ENCODE results near the gene ARNT2.

The ARNT2 gene

DNA sequence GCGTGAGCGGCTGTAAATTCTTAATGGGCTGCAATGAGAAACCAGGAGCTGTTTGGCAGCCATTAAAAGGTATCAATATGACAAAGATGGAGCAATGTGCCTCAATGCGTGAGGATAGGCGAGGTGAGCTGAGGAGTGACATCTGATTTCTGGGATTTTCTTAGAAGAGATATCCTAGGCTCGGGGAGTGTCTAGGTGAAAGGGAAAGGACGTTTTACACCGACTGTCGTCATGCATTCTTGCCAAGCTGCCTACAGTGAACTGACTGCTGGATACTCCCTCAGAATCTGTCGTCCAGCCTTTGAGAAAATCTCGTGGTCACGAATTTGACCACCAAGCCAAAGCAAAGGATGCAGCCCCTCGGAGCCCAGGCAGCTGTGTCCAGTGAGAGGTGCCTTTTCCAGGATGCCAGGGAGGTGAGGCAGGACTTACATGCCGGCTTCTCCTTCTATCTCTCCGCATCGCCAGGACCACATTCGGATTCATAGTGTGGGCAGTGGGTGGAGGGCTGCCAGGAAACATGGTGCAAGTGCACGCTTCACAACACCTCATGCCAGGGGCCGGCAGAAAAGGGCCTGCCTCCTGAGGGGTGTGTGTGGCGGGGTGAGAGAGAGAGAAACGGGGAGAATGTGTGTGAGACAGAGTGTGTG, 210.7 kb downstream of the ARNT2 start:
- Mint-ChIP-seq H3K27ac (no peak overlapping the region), H3K4me1 (ENCODE audit: low read depth in 2 of 2) (no peaks in the 10 kb centered on the region), H3K4me3 (no peak overlapping the region), H3K27me3 (peaks cover 51 to 58% of the 10 kb centered on the region in 2 donors), H3K36me3 (ENCODE audit: insufficient read depth) (no peaks in the 10 kb centered on the region), H3K9me3 (no peaks in the 10 kb centered on the region)
- DNase-seq: no peak
- no peak for ATAC-seq (replicated peaks)

DNA sequence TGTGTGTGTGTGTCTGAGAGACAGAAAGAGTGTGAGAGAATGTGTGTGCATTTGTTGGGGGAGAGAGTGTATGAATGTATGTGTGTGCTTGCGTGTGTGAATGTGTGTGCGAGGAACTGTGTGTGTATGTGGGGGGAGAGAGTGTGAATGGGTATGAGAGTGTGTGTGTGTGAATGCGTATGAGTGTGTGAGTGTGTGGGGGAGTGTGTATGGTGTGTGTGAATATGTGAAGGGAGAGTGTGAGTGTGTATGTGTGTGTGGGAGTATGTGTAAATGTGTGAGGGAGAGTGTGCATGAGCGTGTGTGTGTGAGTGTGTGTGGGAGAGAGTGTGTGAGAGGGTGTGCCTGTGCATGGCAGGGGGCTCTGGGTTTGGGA, 211.2 kb downstream of the ARNT2 start:
- H3K27ac Mint-ChIP-seq: no peak overlapping the region
- no peaks in the 10 kb centered on the region for H3K4me1 Mint-ChIP-seq (ENCODE audit: low read depth in 2 of 2)
- no peak for ATAC-seq (replicated peaks)
- H3K27me3 Mint-ChIP-seq: peaks cover 53 to 58% of the 10 kb centered on the region in 2 donors
- no peaks in the 10 kb centered on the region for H3K9me3 Mint-ChIP-seq
- DNase-seq: no peak
- no peaks in the 10 kb centered on the region for H3K36me3 Mint-ChIP-seq (ENCODE audit: insufficient read depth)
- no peak overlapping the region for H3K4me3 Mint-ChIP-seq

DNA sequence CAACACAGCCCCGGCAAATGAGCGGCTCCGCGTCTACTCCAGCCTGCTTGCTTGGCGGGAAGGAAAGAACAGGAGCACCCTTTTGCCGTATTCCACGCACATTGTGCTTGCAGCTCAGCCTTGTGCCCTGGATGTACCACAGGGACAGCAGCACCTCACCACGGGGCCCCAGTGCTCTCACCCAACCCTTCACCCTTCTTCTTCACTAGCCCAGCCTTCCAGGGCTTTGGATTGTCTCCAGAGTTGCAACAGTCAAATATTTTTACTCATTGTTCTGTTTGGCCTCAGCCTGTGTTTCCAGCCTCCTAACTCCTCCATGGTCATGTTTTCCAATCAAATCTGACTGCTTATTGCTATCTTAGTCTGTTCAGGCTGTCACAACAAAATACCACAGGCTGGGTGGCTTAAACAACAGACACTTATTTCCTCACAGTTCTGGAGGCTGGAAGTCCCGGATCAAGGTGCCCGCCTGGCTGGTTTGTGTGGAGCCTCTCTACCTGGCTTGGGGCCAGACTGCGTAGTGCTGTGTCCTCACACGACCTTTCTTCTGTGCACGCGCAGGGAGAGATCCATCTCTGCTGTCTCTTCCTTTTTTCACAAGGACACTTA, 211.7 kb downstream of the ARNT2 start:
- H3K4me1 Mint-ChIP-seq (ENCODE audit: low read depth in 2 of 2): no peaks in the 10 kb centered on the region
- no peak for DNase-seq

DNA sequence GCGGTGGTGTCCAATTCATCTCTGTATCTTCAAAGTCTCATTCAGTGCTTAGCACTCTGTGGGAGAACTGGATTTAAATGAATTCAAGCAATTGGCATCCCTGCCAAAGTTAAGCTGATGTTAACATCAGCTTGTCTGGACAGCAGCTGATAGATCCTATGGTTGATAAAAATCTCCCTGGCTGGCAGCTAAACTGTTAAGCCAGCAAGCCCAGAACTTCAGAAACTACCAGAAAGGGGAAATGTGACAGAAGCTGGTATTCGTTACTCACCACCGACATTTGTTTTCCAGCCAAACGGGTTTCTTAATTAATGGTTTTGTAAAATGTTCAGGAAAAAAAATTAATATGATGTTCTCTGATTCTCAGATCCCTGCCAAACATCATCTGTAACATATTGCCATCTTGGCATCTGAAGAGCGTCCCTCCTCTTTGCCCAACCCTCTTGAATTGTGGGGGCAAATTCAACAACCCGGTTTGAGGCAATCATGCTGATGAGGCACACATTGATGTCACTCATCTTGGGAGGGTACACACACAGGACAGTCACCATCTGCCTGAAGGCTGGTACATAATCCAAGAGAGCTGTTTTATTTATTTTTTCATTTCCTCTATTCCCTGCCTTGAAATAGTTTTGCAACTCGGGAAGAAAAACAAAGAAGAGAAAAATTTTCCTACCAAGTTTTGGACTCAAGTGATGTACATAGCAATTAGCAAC, 214.7 kb downstream of the ARNT2 start:
- DNase-seq: no peak
- peaks cover 0 to 2% of the 10 kb centered on the region in 2 donors for H3K9me3 Mint-ChIP-seq
- peaks cover 64 to 69% of the 10 kb centered on the region in 2 donors for H3K27me3 Mint-ChIP-seq
- ATAC-seq (replicated peaks): no peak
- no peak overlapping the region for H3K4me3 Mint-ChIP-seq
- H3K4me1 Mint-ChIP-seq (ENCODE audit: low read depth in 2 of 2): no peaks in the 10 kb centered on the region
- no peaks in the 10 kb centered on the region for H3K36me3 Mint-ChIP-seq (ENCODE audit: insufficient read depth)
- H3K27ac Mint-ChIP-seq: no peak overlapping the region

More for the DNA sequence above, 211.7 kb downstream of the ARNT2 start:
- Mint-ChIP-seq H3K4me3 (no peak overlapping the region), H3K36me3 (ENCODE audit: insufficient read depth) (no peaks in the 10 kb centered on the region), H3K27ac (no peak overlapping the region), H3K27me3 (peaks cover 58% of the 10 kb centered on the region in 2 donors), H3K9me3 (no peaks in the 10 kb centered on the region)
- no peak for ATAC-seq (replicated peaks)

DNA sequence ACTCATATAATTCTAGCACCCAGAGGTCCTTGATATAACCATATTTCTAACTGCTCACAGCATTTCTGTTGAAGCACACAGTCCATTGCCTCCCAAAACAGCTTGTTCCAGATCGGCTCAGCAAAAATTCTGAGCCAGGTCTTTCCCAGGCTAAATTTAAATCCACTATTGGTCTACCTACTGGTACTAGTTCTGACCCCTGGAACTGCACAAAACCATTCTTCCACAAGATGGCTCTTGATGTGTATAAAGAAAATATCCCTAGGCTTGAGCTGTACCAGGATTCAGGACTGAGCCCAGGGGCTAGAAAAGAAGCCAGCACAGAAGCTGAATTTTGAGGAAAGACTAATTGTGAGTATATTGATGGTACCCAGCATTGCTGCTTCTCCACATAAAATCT, 215.5 kb downstream of the ARNT2 start:
- H3K9me3 Mint-ChIP-seq: peaks cover 0 to 2% of the 10 kb centered on the region in 2 donors
- no peak for DNase-seq

DNA sequence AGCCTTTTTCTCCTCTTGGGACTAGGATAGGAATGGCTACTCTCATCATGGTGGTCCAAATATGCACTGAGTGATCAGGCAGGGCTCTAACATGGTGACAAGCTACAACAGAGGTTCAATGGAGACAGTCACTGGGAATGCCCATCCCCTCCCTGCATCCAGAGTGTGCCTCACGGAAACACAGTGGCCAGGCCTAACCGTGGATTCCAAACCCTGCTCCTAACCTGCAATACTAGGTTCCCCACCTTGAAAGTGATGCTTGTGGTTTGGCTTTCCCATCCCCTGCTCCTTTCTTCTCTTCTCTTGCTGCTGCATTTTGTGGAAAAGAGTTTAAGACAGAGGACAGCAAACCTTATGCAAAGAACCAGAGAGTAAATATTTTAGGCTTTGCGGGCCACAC, 216.0 kb downstream of the ARNT2 start:
- H3K36me3 Mint-ChIP-seq (ENCODE audit: insufficient read depth): no peaks in the 10 kb centered on the region
- H3K4me1 Mint-ChIP-seq (ENCODE audit: low read depth in 2 of 2): no peaks in the 10 kb centered on the region
- no peak overlapping the region for H3K27ac Mint-ChIP-seq
- peaks cover 0 to 2% of the 10 kb centered on the region in 2 donors for H3K9me3 Mint-ChIP-seq
- no peak for DNase-seq
- peaks cover 55 to 56% of the 10 kb centered on the region in 2 donors for H3K27me3 Mint-ChIP-seq
- ATAC-seq (replicated peaks): no peak
- H3K4me3 Mint-ChIP-seq: no peak overlapping the region

More for the DNA sequence above, 215.5 kb downstream of the ARNT2 start:
- no peaks in the 10 kb centered on the region for H3K36me3 Mint-ChIP-seq (ENCODE audit: insufficient read depth)
- no peaks in the 10 kb centered on the region for H3K4me1 Mint-ChIP-seq (ENCODE audit: low read depth in 2 of 2)
- H3K4me3 Mint-ChIP-seq: no peak overlapping the region
- no peak overlapping the region for H3K27ac Mint-ChIP-seq
- ATAC-seq (replicated peaks): no peak
- peaks cover 55 to 61% of the 10 kb centered on the region in 2 donors for H3K27me3 Mint-ChIP-seq

DNA sequence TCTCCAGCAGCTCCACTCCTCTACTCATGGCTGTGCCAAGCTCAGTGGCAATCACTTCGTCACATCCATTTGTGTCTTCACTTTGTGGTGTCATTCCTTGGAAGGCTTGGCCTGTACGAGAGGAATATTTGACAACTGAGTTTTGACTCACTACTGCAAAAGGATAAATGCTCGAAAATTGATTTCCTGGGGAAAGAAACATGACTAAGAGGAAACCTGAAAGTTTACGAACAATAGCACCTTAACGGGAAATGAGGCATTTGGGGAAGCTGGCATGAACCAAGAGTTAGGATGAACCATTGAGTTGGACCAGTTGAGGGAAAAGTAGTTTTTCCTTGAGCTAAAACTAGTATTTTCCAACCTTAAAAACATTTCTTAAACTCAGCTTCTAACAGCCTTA, 216.7 kb downstream of the ARNT2 start:
- H3K9me3 Mint-ChIP-seq: peaks cover 0 to 2% of the 10 kb centered on the region in 2 donors
- no peak for ATAC-seq (replicated peaks)

DNA sequence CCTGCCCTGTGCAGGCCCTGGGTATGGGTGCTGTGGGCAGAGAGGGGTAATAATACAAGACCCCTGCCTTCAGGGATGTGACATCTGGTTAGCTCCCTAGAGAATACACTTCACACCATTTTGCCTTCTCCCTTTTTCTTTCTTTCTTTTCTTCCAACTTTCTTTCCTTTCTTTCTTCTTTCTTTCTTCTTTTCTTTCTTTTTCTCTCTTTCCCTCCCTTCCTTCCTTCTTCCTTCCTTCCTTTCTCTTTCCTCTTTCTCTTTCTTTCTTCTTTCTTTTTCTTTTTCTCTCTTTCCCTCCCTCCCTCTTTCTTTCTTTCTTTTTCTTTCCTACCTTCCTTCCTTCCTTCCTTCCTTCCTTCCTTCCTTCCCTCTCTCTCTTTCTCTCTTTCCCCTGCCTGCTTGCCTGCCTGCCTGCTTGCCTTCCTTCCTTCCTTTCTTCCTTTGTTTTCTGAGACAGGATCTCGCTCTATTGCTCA, 222.5 kb downstream of the ARNT2 start:
- H3K36me3 Mint-ChIP-seq (ENCODE audit: insufficient read depth): no peaks in the 10 kb centered on the region
- H3K9me3 Mint-ChIP-seq: peaks cover 0 to 2% of the 10 kb centered on the region in 2 donors
- no peak for ATAC-seq (replicated peaks)
- H3K4me3 Mint-ChIP-seq: no peak overlapping the region
- H3K27me3 Mint-ChIP-seq: peaks cover 18 to 25% of the 10 kb centered on the region in 2 donors
- H3K4me1 Mint-ChIP-seq (ENCODE audit: low read depth in 2 of 2): no peaks in the 10 kb centered on the region
- H3K27ac Mint-ChIP-seq: no peak overlapping the region
- DNase-seq: no peak

More for the DNA sequence above, 216.7 kb downstream of the ARNT2 start:
- Mint-ChIP-seq H3K36me3 (ENCODE audit: insufficient read depth) (no peaks in the 10 kb centered on the region), H3K4me1 (ENCODE audit: low read depth in 2 of 2) (no peaks in the 10 kb centered on the region), H3K27ac (no peak overlapping the region), H3K4me3 (no peak overlapping the region), H3K27me3 (peaks cover 48 to 51% of the 10 kb centered on the region in 2 donors)
- DNase-seq: no peak

DNA sequence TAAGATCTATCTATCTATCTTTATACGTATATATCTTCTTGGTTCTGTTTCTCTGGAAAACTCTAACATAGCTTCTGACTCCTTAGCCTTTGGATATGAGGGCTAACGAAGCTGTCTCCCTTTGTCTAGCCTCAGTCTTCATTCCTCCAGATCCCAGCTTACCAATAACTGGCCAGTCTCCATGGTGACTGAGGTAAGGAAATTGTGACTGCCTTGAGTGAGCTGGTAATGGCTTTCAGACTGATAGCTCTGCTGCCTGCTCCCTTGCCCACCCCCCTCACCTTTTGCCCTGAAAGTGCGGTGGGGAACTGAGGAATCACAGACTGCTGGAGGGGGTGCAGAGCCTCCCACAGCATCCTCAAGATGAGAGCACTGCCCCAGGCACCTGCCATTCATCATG, 225.2 kb downstream of the ARNT2 start:
- no peaks in the 10 kb centered on the region for H3K4me1 Mint-ChIP-seq (ENCODE audit: low read depth in 2 of 2)
- no peaks in the 10 kb centered on the region for H3K9me3 Mint-ChIP-seq
- H3K27ac Mint-ChIP-seq: no peak overlapping the region
- peaks cover 11 to 41% of the 10 kb centered on the region in 2 donors for H3K27me3 Mint-ChIP-seq
- DNase-seq (no peak), ATAC-seq (replicated peaks) (no peak)
- no peak overlapping the region for H3K4me3 Mint-ChIP-seq
- H3K36me3 Mint-ChIP-seq (ENCODE audit: insufficient read depth): no peaks in the 10 kb centered on the region

DNA sequence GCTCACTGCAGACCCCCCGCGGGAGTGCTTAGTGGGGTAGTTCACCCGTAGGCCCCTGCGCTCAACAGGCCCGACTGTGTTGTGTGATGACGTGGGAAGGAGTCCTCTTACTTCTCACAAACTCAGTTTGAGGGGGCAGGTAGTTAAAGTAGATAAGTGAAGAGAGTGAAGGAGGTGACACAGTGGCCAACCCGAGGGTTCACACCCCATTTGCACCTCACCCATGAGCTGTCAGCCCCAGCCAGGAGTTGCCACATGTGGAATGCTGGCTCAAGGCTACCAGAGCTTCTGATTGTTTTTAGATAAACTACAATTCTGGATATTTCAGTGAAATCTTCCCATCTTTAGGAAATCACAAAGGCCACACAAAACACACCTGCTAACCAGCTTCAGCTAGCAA, 226.8 kb downstream of the ARNT2 start:
- Mint-ChIP-seq H3K4me3 (no peak overlapping the region), H3K27ac (no peak overlapping the region), H3K9me3 (no peaks in the 10 kb centered on the region), H3K4me1 (ENCODE audit: low read depth in 2 of 2) (no peaks in the 10 kb centered on the region), H3K27me3 (peaks cover 11 to 56% of the 10 kb centered on the region in 2 donors), H3K36me3 (ENCODE audit: insufficient read depth) (no peaks in the 10 kb centered on the region)
- DNase-seq (no peak), ATAC-seq (replicated peaks) (no peak)

DNA sequence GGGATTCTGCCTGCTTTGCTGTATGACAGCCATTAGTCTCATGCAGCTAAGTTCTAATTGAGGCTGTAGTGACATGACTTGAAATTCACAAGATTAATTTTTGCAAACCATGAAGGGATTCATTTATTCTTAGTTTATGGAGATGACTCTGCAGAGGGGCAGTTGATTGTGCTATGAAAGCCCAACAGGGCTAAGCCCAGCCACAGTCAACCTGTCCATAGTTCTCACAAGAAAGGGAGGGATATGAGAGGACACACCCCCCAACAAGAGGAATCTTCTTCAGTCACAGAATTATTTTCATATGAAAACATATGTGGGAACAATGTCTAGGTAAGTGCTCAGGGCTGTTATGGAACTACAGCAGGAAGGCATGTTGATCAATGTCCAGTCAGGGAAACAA, 229.0 kb downstream of the ARNT2 start:
- Mint-ChIP-seq H3K4me1 (ENCODE audit: low read depth in 2 of 2) (no peaks in the 10 kb centered on the region), H3K4me3 (no peak overlapping the region), H3K27me3 (peaks cover 4 to 50% of the 10 kb centered on the region in 2 donors), H3K27ac (no peak overlapping the region), H3K36me3 (ENCODE audit: insufficient read depth) (no peaks in the 10 kb centered on the region), H3K9me3 (no peaks in the 10 kb centered on the region)
- DNase-seq: no peak
- no peak for ATAC-seq (replicated peaks)

DNA sequence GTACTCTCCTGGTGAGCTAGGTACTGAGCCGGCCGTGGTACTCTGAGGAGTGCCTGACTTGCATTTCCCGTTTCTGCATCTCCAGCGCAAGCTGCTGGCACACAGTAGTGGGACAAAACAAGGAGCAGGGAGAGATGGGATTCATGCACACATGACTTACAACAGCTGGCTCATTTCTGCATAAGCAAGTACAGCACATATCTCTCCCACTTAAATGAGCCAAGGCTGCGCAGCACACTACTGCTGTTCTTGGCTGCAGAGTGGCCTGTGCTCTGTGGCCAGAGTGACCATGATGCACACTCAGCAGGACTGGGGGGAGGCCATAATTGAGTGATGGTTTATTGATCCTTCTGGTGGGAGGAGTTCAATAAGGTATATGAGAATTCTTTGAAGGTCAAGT, 231.8 kb downstream of the ARNT2 start:
- Mint-ChIP-seq H3K4me3 (no peak overlapping the region), H3K36me3 (ENCODE audit: insufficient read depth) (no peaks in the 10 kb centered on the region), H3K9me3 (no peaks in the 10 kb centered on the region), H3K4me1 (ENCODE audit: low read depth in 2 of 2) (no peaks in the 10 kb centered on the region), H3K27ac (no peak overlapping the region), H3K27me3 (peaks cover 4 to 39% of the 10 kb centered on the region in 2 donors)
- ATAC-seq (replicated peaks) (no peak), DNase-seq (no peak)

DNA sequence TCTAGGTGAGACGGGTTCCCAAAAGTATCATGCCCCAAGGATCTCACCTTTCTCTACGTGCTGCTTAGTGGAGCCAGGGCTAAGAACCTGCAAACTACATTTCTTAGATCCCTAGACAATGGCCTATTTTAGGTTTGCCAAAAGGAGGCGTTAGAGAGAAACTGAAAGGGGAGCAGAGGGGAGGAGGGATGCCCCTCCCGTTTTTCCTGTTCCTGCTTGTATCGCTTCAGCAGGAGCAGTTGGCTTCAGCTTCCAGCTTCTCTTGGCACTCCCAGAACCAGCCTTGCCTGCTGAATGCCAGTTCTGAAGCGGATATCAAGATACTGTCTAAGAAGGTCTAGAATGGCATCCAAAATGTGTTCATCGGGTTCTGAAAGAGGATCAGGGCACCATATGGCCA, 232.5 kb downstream of the ARNT2 start:
- Mint-ChIP-seq H3K4me1 (ENCODE audit: low read depth in 2 of 2) (no peaks in the 10 kb centered on the region), H3K9me3 (no peaks in the 10 kb centered on the region), H3K4me3 (no peak overlapping the region), H3K27ac (no peak overlapping the region), H3K27me3 (peaks cover 4 to 39% of the 10 kb centered on the region in 2 donors), H3K36me3 (ENCODE audit: insufficient read depth) (no peaks in the 10 kb centered on the region)
- DNase-seq: no peak
- ATAC-seq (replicated peaks): no peak

DNA sequence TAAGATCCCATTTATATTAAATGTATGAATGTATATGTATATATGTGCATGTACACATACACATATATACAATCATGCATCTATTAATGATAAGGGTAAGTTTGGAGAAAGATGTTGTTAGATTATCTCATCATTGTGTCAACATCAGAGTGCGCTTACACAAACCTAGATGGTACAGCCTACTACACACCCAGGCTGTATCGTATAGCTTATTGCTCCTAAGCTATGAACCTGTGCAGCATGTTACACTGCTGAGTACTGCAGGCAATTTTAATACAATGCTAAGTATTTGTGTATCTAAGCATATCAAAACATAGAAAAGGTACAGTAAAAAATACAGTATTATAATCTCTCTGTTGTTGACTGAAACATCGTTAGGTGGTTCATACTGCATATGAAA, 233.6 kb downstream of the ARNT2 start:
- H3K36me3 Mint-ChIP-seq (ENCODE audit: insufficient read depth): no peaks in the 10 kb centered on the region
- peaks cover 4 to 39% of the 10 kb centered on the region in 2 donors for H3K27me3 Mint-ChIP-seq
- ATAC-seq (replicated peaks) (no peak), DNase-seq (no peak)
- H3K9me3 Mint-ChIP-seq: no peaks in the 10 kb centered on the region
- no peak overlapping the region for H3K27ac Mint-ChIP-seq
- no peak overlapping the region for H3K4me3 Mint-ChIP-seq
- no peaks in the 10 kb centered on the region for H3K4me1 Mint-ChIP-seq (ENCODE audit: low read depth in 2 of 2)
